GM21447 (cell line): ENCODE results near the gene SV2C.

ENCODE experiments used
- ATAC-seq: cut with Tn5 transposase; IDR thresholded peaks from one replicate; pipeline ENCODE4 v1.9.1; 2021; ENCODE audit not compliant: unreplicated experiment

Gene SV2C

GRCh38 chr5:76250463-76250862 is 167.3 kb downstream of the SV2C start:
- ATAC-seq, result no peak

GRCh38 chr5:76251656-76252055 is 168.5 kb downstream of the SV2C start:
- ATAC-seq, result no peak

- no peak for ATAC-seq
Observed at GRCh38 chr5:76252437-76252836, 169.3 kb downstream of the SV2C start.

- ATAC-seq, result peak; percentile 87
Observed at GRCh38 chr5:76256116-76256889, 173.1 kb downstream of the SV2C start.

- no peak for ATAC-seq
Observed at GRCh38 chr5:76257225-76257833, 174.1 kb downstream of the SV2C start.

- ATAC-seq, result no peak
Observed at GRCh38 chr5:76257897-76258296, 174.7 kb downstream of the SV2C start.

- no peak for ATAC-seq
Observed at GRCh38 chr5:76264681-76265080, 181.5 kb downstream of the SV2C start.

GRCh38 chr5:76269259-76269931 is 186.2 kb downstream of the SV2C start:
- ATAC-seq, result no peak

GRCh38 chr5:76269932-76270610 is 186.9 kb downstream of the SV2C start:
- peak; percentile 53 for ATAC-seq

GRCh38 chr5:76271836-76272235 is 188.7 kb downstream of the SV2C start:
- ATAC-seq, result no peak

GRCh38 chr5:76273206-76273885 is 190.2 kb downstream of the SV2C start:
- no peak for ATAC-seq

- no peak for ATAC-seq
Observed at GRCh38 chr5:76274571-76274970, 191.4 kb downstream of the SV2C start.

GRCh38 chr5:76277736-76278135 is 194.6 kb downstream of the SV2C start:
- no peak for ATAC-seq

GRCh38 chr5:76278261-76278789 is 195.1 kb downstream of the SV2C start:
- no peak for ATAC-seq

GRCh38 chr5:76280494-76280893 is 197.3 kb downstream of the SV2C start:
- ATAC-seq, result no peak

GRCh38 chr5:76283670-76284069 is 200.5 kb downstream of the SV2C start:
- no peak for ATAC-seq

GRCh38 chr5:76289692-76290091 is 206.5 kb downstream of the SV2C start:
- ATAC-seq, result no peak

- no peak for ATAC-seq
Observed at GRCh38 chr5:76290321-76290757, 207.2 kb downstream of the SV2C start.

- ATAC-seq, result no peak
Observed at GRCh38 chr5:76291305-76292077, 208.3 kb downstream of the SV2C start.
